ENCODE results near the gene FARP2. TPM values are rescaled to one million over a fixed set of nuclear protein-coding genes. Genes with fewer than 3 reads are reported as not detected.

The FARP2 gene
- total and polyA plus RNA-seq, 2 of the 4 experiments (the other 2 are of a cell fraction), result 17.1 to 30.8 TPM

DNA sequence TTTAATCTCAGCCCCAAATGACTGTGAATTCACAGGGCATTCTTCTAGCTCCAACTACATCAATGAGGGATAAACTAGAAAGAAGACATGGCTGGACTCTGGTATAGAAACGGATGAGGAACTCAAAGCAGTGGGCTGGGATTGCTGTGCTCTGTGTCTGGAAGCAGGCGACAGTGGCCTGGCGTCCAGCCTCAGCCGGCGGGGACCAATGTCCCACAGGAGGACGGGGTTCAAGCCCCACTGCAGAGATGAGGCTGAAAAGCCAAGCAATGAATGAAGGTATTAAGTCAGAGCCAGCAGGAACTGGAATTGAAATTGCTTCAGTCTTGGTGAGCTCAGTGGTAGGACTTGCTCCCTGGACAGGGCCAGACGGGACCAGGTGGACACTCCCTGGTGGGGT is 178.2 kb downstream of the FARP2 start (continued):
- TF ChIP-seq MXI1 (IDR thresholded peaks at IDR 0.05; ENCODE audit: borderline replicate concordance, low read depth, low read length) (no peak), BHLHE40 (IDR thresholded peaks at IDR 0.05; ENCODE audit: low read depth, low read length) (no peak)

- in situ Hi-C loops (cut with MboI; ENCODE audit: low sequenced_read_pairs) (no loop called here), intact Hi-C loops (cut with micrococcal nuclease) (no loop called here), dilution Hi-C loops (cut with HindIII; ENCODE audit: low sequenced_read_pairs, unreplicated experiment) (no loop called here)
- H3K36me3 ChIP-seq (ENCODE audit: control insufficient read depth, insufficient read depth, low read length), result no peaks in the 10 kb centered on the region
- H3K4me3 ChIP-seq (ENCODE audit: insufficient read depth, low read depth, low read length), result no peak overlapping the region
- no peak overlapping the region for H2AK9ac ChIP-seq (replicated peaks; ENCODE audit: low read depth, low read length, poor library complexity)
- ATAC-seq (ENCODE audit: low read depth) (no peak), DNase-seq (no peak)
- H2BK5ac ChIP-seq (ENCODE audit: low read depth, low read length, poor library complexity, severe bottlenecking), result no peak overlapping the region
- no peak overlapping the region for H3K23ac ChIP-seq (ENCODE audit: low read depth, low read length)
- H3K4me2 ChIP-seq (ENCODE audit: low read depth, low read length), result no peak overlapping the region
- H4K91ac ChIP-seq (ENCODE audit: insufficient read depth, low read depth, low read length), result no peak overlapping the region
- no peak overlapping the region for H2AFZ ChIP-seq (replicated peaks; ENCODE audit: low read length, poor library complexity)
- H3K4ac ChIP-seq (ENCODE audit: low read depth, low read length), result no peak overlapping the region
- no peak overlapping the region for H2BK20ac ChIP-seq (ENCODE audit: low read depth, low read length)
- H4K5ac ChIP-seq (ENCODE audit: low read depth, low read length), result no peak overlapping the region
- H3K9me3 ChIP-seq (ENCODE audit: control insufficient read depth, insufficient read depth, low read length), result no peaks in the 10 kb centered on the region
- no peak overlapping the region; the same call in 1 of the 2 replicates for H2AK5ac ChIP-seq (ENCODE audit: low read depth, low read length)
- H3K79me1 ChIP-seq (ENCODE audit: low read depth in 1 of 2, low read length in 2 of 2), result no peaks in the 10 kb centered on the region
- no peak overlapping the region for H3K14ac ChIP-seq (replicated peaks; ENCODE audit: low read depth, low read length)
- H4K20me1 ChIP-seq (ENCODE audit: insufficient read depth, low read length), result no peaks in the 10 kb centered on the region
- no TSS peak for BruUV-seq (replicated peaks)
- no peaks in the 10 kb centered on the region for H3K4me1 ChIP-seq (ENCODE audit: control insufficient read depth, insufficient read depth, low read length)
- ChIA-PET POLR2A (ENCODE audit: unreplicated experiment) (no interaction called here), CTCF (no interaction called here)
- H3K27me3 ChIP-seq (ENCODE audit: control insufficient read depth, insufficient read depth, low read length), result peaks cover 25% of the 10 kb centered on the region
- no peak overlapping the region for H4K8ac ChIP-seq (ENCODE audit: low read depth in 2 of 2, low read length in 2 of 2)
- no peak overlapping the region for H3K9ac ChIP-seq (ENCODE audit: low read depth, low read length)
- no peak overlapping the region for H3K18ac ChIP-seq (ENCODE audit: low read depth, low read length)
- H3K9me1 ChIP-seq (ENCODE audit: insufficient read depth, low read length), result no peaks in the 10 kb centered on the region
- TF ChIP-seq NFE2L2 (IDR thresholded peaks at IDR 0.05; ENCODE audit: low read depth, low read length) (no peak), CEBPB (IDR thresholded peaks at IDR 0.05; ENCODE audit: low read depth, low read length) (no peak), BHLHE40 (IDR thresholded peaks at IDR 0.05; ENCODE audit: low read depth, low read length) (no peak), MXI1 (IDR thresholded peaks at IDR 0.05; ENCODE audit: borderline replicate concordance, low read depth, low read length) (no peak), SMC3 (IDR thresholded peaks at IDR 0.05; ENCODE audit: low read depth, low read length) (no peak)
- no peak overlapping the region for H2BK15ac ChIP-seq (ENCODE audit: low read depth, low read length)
- no peak overlapping the region for H3K27ac ChIP-seq (ENCODE audit: insufficient read depth, low read length)
- 74% methylated on average over 10 of the region's 17 CpGs; no CpG with 5 or more reads in 1 of the 2 experiments for WGBS, 2 experiments (ENCODE audit: extremely low coverage in 2 of 2, insufficient read length in 1 of 2)
- H2BK120ac ChIP-seq (ENCODE audit: low read depth, low read length), result no peak overlapping the region
- H3K56ac ChIP-seq (ENCODE audit: extremely low read depth, insufficient read depth, low read length), result no peak overlapping the region
Measured at GRCh38 chr2:241534701-241535375, 178.8 kb downstream of the FARP2 start.

All from IMR-90 (cell line).